ENCODE measurements around the gene SERP1.

The SERP1 gene

DNA sequence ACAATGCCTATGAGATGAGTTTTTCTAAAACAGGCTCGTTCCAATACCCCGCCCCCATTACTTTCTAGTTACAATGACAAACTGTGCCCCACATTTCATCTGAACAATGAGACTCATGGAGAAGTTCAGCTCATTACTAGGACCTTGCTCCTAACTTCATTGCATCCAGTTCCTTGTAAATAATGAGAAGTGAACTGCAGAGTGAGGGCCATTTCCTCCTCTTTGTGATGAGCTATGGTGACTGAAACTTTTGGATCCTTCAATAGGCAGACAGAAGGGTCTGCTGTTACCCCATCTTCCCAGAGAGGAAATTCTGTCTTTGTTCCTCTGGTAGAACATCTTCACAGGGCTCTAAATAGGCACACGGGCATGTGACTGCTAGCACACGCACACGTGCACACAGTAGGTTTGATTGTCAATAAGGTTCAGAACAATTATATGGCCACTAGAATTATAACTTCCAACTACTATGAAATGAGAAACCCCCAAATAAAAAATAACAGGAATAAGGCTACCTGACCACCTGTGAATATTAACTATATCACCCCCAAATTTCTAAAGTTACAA lies 51.8 kb downstream of the SERP1 start:
- TF ChIP-seq, protein P1, sequence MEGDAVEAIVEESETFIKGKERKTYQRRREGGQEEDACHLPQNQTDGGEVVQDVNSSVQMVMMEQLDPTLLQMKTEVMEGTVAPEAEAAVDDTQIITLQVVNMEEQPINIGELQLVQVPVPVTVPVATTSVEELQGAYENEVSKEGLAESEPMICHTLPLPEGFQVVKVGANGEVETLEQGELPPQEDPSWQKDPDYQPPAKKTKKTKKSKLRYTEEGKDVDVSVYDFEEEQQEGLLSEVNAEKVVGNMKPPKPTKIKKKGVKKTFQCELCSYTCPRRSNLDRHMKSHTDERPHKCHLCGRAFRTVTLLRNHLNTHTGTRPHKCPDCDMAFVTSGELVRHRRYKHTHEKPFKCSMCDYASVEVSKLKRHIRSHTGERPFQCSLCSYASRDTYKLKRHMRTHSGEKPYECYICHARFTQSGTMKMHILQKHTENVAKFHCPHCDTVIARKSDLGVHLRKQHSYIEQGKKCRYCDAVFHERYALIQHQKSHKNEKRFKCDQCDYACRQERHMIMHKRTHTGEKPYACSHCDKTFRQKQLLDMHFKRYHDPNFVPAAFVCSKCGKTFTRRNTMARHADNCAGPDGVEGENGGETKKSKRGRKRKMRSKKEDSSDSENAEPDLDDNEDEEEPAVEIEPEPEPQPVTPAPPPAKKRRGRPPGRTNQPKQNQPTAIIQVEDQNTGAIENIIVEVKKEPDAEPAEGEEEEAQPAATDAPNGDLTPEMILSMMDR (conservative IDR thresholded peaks at IDR 0.05; ENCODE audit: low read depth, low read length): no peak
- DNase-seq (ENCODE audit: low read depth): no peak
- no peak overlapping the region for H3K4me3 ChIP-seq (ENCODE audit: low read length)

Data from retinal pigment epithelial cell (primary cell).